GM12875 (cell line): ENCODE measurements around the gene TRAF3.

Experiments used
- H3K4me3 ChIP-seq: one replicate; pipeline ENCODE4 v1.5.1; 2011; ENCODE audit warnings: low read depth, low read length, control low read depth
- TF ChIP-seq, protein P1 (sequence below): IDR thresholded peaks from 2 replicates; pipeline ENCODE4 v1.5.1; 2011; ENCODE audit warnings: low read depth, mild to moderate bottlenecking, control low read depth, inconsistent platforms, low read length, moderate library complexity, borderline replicate concordance; ENCODE audit not compliant: insufficient read depth

TRAF3 gene

DNA sequence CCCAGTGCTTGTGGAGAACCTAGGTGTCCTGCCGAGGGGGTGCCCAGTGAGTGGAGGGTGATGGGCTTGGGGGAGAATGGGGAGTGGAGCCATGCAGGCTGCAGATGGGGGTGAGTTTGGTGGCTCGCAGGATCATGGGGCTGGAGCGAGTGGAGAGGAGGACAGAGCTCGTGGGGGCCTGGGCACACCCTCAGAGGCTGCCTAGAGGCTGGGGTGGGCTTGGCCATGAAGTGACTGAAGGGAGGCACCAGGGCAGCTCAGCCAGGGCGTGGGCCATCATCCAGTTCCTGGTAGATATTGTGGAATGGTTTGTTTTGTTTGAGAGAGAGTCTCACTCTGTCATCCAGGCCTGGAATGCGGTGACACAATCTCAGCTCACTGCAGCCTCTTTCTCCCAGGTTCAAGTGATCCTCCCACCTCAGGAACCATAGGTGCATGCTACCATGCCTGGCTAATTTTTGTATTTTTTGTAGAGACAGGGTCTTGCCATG is 101.8 kb downstream of the TRAF3 start:
- no peak overlapping the region for H3K4me3 ChIP-seq
- TF ChIP-seq, protein P1, sequence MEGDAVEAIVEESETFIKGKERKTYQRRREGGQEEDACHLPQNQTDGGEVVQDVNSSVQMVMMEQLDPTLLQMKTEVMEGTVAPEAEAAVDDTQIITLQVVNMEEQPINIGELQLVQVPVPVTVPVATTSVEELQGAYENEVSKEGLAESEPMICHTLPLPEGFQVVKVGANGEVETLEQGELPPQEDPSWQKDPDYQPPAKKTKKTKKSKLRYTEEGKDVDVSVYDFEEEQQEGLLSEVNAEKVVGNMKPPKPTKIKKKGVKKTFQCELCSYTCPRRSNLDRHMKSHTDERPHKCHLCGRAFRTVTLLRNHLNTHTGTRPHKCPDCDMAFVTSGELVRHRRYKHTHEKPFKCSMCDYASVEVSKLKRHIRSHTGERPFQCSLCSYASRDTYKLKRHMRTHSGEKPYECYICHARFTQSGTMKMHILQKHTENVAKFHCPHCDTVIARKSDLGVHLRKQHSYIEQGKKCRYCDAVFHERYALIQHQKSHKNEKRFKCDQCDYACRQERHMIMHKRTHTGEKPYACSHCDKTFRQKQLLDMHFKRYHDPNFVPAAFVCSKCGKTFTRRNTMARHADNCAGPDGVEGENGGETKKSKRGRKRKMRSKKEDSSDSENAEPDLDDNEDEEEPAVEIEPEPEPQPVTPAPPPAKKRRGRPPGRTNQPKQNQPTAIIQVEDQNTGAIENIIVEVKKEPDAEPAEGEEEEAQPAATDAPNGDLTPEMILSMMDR, result no peak

- TF ChIP-seq, protein P1, result no peak
- no peak overlapping the region for H3K4me3 ChIP-seq
These were observed 105.1 kb downstream of the TRAF3 start for GRCh38 chr14:102882226-102882906.

GRCh38 chr14:102883089-102883541 is 105.9 kb downstream of the TRAF3 start:
- no peak overlapping the region for H3K4me3 ChIP-seq
- TF ChIP-seq, protein P1, result no peak

DNA sequence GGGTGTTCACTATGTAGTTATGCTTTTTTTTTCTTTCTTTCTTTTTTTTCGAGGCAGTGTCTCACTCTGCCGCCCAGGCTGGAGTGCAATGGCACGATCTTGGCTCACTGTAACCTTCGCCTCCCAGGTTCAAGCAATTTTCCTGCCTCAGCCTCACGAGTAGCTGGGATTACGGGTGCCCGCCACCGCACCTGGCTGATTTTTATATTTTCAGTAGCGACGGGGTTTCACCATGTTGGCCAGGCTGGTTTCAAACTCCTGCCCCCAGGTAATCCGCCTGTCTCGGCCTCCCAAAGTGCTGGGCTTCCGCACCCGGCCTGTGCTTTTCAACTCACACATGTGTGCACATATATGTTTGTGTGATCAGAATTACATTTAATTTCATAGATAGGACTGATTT is 106.3 kb downstream of the TRAF3 start:
- no peak overlapping the region for H3K4me3 ChIP-seq
- TF ChIP-seq, protein P1, result no peak

- TF ChIP-seq, protein P1, result no peak
These were observed 108.6 kb downstream of the TRAF3 start for GRCh38 chr14:102885737-102886447.

DNA sequence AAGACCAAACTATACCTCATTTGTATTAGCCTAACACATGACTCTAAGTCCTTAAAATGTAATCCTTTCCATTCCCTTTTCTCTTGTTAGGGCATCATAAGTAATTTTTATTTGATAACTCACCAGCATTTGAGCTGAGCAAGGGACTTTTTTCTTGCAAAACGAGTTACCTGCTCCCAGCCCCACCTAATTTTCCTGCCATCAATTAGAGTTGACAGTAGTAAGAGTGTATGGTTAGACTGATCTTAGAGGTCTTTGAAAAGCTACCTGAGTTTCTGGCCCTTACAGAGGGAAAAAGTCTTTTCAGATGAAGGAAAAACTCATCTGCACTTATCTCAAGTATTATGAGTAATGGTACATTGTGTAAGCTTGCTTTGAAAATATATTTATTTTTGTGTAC is 111.5 kb downstream of the TRAF3 start:
- TF ChIP-seq, protein P1, result no peak
- no peak overlapping the region for H3K4me3 ChIP-seq

More at GRCh38 chr14:102885737-102886447, 108.6 kb downstream of the TRAF3 start:
- no peak overlapping the region for H3K4me3 ChIP-seq
